Mesenchymal stem cell (in vitro differentiated cells and primary cell): Measurements from ENCODE around the gene KIF18A.

Experiments used
- DNase-seq: peaks from one replicate; pipeline ENCODE4 v3.0.0-alpha.2; 2013
- H2AFZ ChIP-seq: one replicate; pipeline ENCODE4 v1.6.1; 2013; ENCODE audit warnings: low read depth, mild to moderate bottlenecking, control low read depth, inconsistent platforms, low read length, moderate library complexity
- H2AK5ac ChIP-seq: 2 replicates; pipeline ENCODE4 v1.6.1; 2013; ENCODE audit warnings: low read length, moderate library complexity, mild to moderate bottlenecking, inconsistent platforms; ENCODE audit not compliant: severe bottlenecking
- H2BK120ac ChIP-seq: one replicate; pipeline ENCODE4 v1.6.1; 2013; ENCODE audit warnings: low read depth, mild to moderate bottlenecking, inconsistent platforms, low read length, moderate library complexity
- H2BK12ac ChIP-seq, 2 experiments: one replicate each; pipeline ENCODE4 v1.6.1; 2013; ENCODE audit warnings: inconsistent platforms in 2 of 2, low read length in 2 of 2, mild to moderate bottlenecking in 2 of 2, moderate library complexity in 2 of 2, control low read depth in 1 of 2
- H2BK15ac ChIP-seq: one replicate; pipeline ENCODE4 v1.6.1; 2013; ENCODE audit warnings: mild to moderate bottlenecking, low read depth, inconsistent platforms; ENCODE audit not compliant: poor library complexity, severe bottlenecking
- H2BK5ac ChIP-seq: 2 replicates; pipeline ENCODE4 v1.6.1; 2013; ENCODE audit warnings: low read depth, mild to moderate bottlenecking, low read length, control low read depth, inconsistent platforms; ENCODE audit not compliant: poor library complexity, severe bottlenecking
- H3K14ac ChIP-seq, 2 experiments: one replicate each; pipeline ENCODE4 v1.6.1; 2013; ENCODE audit warnings: inconsistent platforms in 2 of 2, low read length in 2 of 2, control low read depth in 1 of 2, mild to moderate bottlenecking in 1 of 2, moderate library complexity in 1 of 2
- H3K18ac ChIP-seq, 2 experiments: one replicate each; pipeline ENCODE4 v1.6.1; 2013; ENCODE audit warnings: inconsistent platforms in 2 of 2, low read length in 2 of 2, control low read depth in 1 of 2, low read depth in 1 of 2, mild to moderate bottlenecking in 1 of 2
- H3K23ac ChIP-seq, 2 experiments: one replicate each; pipeline ENCODE4 v1.6.1; 2013; ENCODE audit warnings: inconsistent platforms in 2 of 2, low read length in 2 of 2, mild to moderate bottlenecking in 2 of 2, moderate library complexity in 2 of 2, control low read depth in 1 of 2
- H3K27ac ChIP-seq: 2 replicates; pipeline ENCODE4 v1.5.1; 2013; ENCODE audit warnings: mild to moderate bottlenecking, moderate library complexity, low read length, control low read depth, inconsistent platforms; ENCODE audit not compliant: poor library complexity, severe bottlenecking
- H3K27me3 ChIP-seq, 2 experiments: 2 replicates each; pipeline versions ENCODE4 v1.6.1 to v1.7.0; 2013; ENCODE audit warnings: low read length in 2 of 2, mild to moderate bottlenecking in 2 of 2, moderate library complexity in 2 of 2, control low read depth in 1 of 2, inconsistent platforms in 1 of 2; ENCODE audit not compliant: control insufficient read depth in 1 of 2, insufficient read depth in 1 of 2
- H3K36me3 ChIP-seq, 2 experiments: 2 replicates each; pipeline versions ENCODE4 v1.6.1 to v1.7.0; 2013; ENCODE audit warnings: low read length in 2 of 2, control low read depth in 1 of 2, inconsistent platforms in 1 of 2, low read depth in 1 of 2, mild to moderate bottlenecking in 1 of 2; ENCODE audit not compliant: insufficient read depth in 2 of 2, control insufficient read depth in 1 of 2
- H3K4ac ChIP-seq, 2 experiments: one replicate each; pipeline ENCODE4 v1.6.1; 2013; ENCODE audit warnings: inconsistent platforms in 2 of 2, low read length in 2 of 2, mild to moderate bottlenecking in 2 of 2, moderate library complexity in 2 of 2, control low read depth in 1 of 2, low read depth in 1 of 2
- H3K4me1 ChIP-seq: 2 replicates; pipeline ENCODE4 v1.6.1; 2013; ENCODE audit warnings: low read depth, low read length, control low read depth; ENCODE audit not compliant: control insufficient read depth, insufficient read depth
- H3K4me2 ChIP-seq: 2 replicates; pipeline ENCODE4 v1.6.1; 2013; ENCODE audit warnings: low read length, mild to moderate bottlenecking, inconsistent platforms; ENCODE audit not compliant: poor library complexity, severe bottlenecking
- H3K4me3 ChIP-seq, 2 experiments: 2 replicates each; pipeline versions ENCODE4 v1.5.1 to v1.7.0; 2013; ENCODE audit warnings: low read length in 2 of 2, mild to moderate bottlenecking in 2 of 2, control low read depth in 1 of 2, low read depth in 1 of 2; ENCODE audit not compliant: insufficient read depth in 1 of 2
- H3K79me1 ChIP-seq: replicated peaks from 2 replicates; pipeline ENCODE4 v1.6.1; 2013; ENCODE audit warnings: mild to moderate bottlenecking, control low read depth, low read length, inconsistent platforms; ENCODE audit not compliant: poor library complexity, severe bottlenecking
- H3K9ac ChIP-seq: 2 replicates; pipeline ENCODE4 v1.7.0; 2013; ENCODE audit warnings: mild to moderate bottlenecking, low read length, moderate library complexity
- H3K9me3 ChIP-seq: 2 replicates; pipeline ENCODE4 v1.7.0; 2013; ENCODE audit warnings: mild to moderate bottlenecking, low read length; ENCODE audit not compliant: control insufficient read depth
- H4K8ac ChIP-seq: one replicate; pipeline ENCODE4 v1.6.1; 2013; ENCODE audit warnings: inconsistent platforms, mild to moderate bottlenecking, low read length, moderate library complexity
- H4K91ac ChIP-seq: one replicate; pipeline ENCODE4 v1.6.1; 2013; ENCODE audit warnings: mild to moderate bottlenecking, low read length, inconsistent platforms
- WGBS: methylation state at CpG from one replicate; pipeline ENCODE4 v1.1.7; 2013; ENCODE audit warnings: mixed read lengths; 5-methylcytosine and 5-hydroxymethylcytosine counted together

Gene KIF18A

DNA sequence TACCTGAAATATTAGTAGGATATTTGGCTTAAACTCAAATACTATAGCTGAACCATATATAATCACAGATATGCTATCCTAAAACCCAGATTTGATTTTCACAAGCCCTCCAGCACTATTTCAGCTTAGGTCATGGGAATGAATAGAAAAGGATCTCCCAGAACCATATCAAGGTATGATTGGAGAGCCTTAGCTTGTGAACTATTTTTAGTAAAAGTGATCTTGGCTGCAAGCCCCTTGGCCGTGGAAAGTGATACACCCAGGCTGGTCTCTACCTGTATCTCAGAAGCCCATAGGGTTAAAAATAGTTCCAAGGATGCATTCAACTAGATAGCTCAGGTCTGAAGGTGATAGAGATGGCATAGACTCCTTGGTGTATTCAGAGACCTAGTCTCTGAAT is 9.7 kb downstream of the KIF18A start:
- H4K91ac ChIP-seq, result no peak overlapping the region
- H2BK5ac ChIP-seq, result no peak overlapping the region
- H3K79me1 ChIP-seq, result peaks cover 13% of the 10 kb centered on the region
- H3K23ac ChIP-seq, result no peak overlapping the region
- no peak overlapping the region for H3K18ac ChIP-seq
- no peak overlapping the region for H2AFZ ChIP-seq
- no peaks in the 10 kb centered on the region for H3K9me3 ChIP-seq
- H3K9ac ChIP-seq, result no peak overlapping the region
- H3K4me3 ChIP-seq, result no peak overlapping the region
- H3K4me2 ChIP-seq, result no peak overlapping the region
- H3K4me1 ChIP-seq, result no peaks in the 10 kb centered on the region
- no peak for DNase-seq
- no peak overlapping the region for H3K27ac ChIP-seq
- H4K8ac ChIP-seq, result no peak overlapping the region
- H2BK15ac ChIP-seq, result no peak overlapping the region
- 96% methylated on average over 1 of the region's 1 CpG for WGBS
- H3K4ac ChIP-seq, result no peak overlapping the region
- H2BK12ac ChIP-seq, result no peak overlapping the region
- no peaks in the 10 kb centered on the region for H3K36me3 ChIP-seq
- H3K27me3 ChIP-seq, result no peaks in the 10 kb centered on the region
- H2AK5ac ChIP-seq, result no peak overlapping the region
- no peak overlapping the region for H2BK120ac ChIP-seq
- no peak overlapping the region for H3K14ac ChIP-seq

DNA sequence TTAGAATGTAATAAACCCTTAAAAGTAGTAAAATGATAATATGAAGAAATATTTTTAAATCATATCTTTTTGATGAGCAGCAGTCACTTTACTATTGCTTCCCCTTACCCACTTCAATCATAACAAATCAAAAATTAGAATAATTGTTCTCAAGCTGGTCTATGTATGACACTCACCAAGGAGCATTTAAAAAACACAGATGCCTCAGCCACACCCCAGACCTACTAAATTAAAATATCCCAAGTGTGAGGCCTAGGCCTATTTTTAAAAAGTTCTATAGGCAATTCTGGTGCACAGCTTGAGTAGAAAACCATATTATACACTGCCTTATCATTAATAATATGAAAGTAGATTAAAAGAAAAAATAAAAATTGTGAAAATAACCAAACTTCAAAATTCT is 15.2 kb downstream of the KIF18A start:
- Histone ChIP-seq H4K91ac (no peak overlapping the region), H2AK5ac (no peak overlapping the region), H3K4me3 (no peak overlapping the region), H3K4me2 (no peak overlapping the region), H3K23ac (no peak overlapping the region), H3K4ac (no peak overlapping the region), H2BK120ac (no peak overlapping the region), H3K79me1 (peaks cover 9% of the 10 kb centered on the region), H2BK5ac (no peak overlapping the region), H3K27ac (no peak overlapping the region), H3K27me3 (no peaks in the 10 kb centered on the region), H3K14ac (no peak overlapping the region), H3K9me3 (no peaks in the 10 kb centered on the region), H2BK12ac (no peak overlapping the region), H3K4me1 (no peaks in the 10 kb centered on the region), H3K36me3 (peaks cover 0 to 5% of the 10 kb centered on the region in 2 experiments), H3K18ac (no peak overlapping the region), H2BK15ac (no peak overlapping the region), H2AFZ (no peak overlapping the region), H3K9ac (no peak overlapping the region), H4K8ac (no peak overlapping the region)
- DNase-seq, result no peak

DNA sequence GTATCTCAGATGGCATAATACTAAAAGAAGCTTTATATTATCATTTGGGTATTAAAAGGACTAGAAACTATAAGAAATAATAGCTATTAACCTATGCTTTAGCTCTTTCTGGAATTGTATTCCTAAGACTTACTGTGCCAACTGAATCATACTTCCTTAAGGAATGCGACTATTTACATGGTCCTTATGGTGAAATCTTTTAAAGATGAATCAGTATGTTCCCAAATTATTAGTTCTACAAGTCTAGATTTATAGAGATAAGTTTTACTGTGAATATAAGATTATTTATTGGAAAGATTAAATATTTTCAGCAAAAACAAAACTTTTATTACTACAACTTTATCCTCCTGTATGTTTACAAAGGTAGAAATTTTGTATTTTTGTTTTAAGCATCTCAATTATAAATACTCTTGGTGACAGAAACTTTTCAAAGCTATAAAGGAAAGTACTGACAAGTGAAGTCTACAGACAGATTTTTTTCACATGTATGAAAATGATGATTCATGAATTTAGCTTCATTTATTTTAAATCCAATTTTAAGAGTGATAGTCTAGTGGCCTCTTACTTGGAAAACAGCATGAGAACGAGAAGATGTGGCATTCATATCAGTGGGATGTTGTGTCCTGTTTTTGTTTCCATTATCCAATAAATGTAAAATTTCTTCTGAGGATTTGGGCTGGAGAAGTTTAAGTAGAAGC is 17.8 kb downstream of the KIF18A start:
- no peak overlapping the region for H4K8ac ChIP-seq
- peaks cover 5% of the 10 kb centered on the region for H3K79me1 ChIP-seq
- H2BK120ac ChIP-seq, result no peak overlapping the region
- peak; percentile 55 for DNase-seq
- no peak overlapping the region for H2BK15ac ChIP-seq
- no peak overlapping the region for H3K4me3 ChIP-seq
- no peaks in the 10 kb centered on the region for H3K4me1 ChIP-seq
- H3K4me2 ChIP-seq, result no peak overlapping the region
- no peak overlapping the region for H3K23ac ChIP-seq
- peaks cover 0 to 5% of the 10 kb centered on the region in 2 experiments for H3K36me3 ChIP-seq
- no peak overlapping the region for H4K91ac ChIP-seq
- no peak overlapping the region for H2BK12ac ChIP-seq
- no peaks in the 10 kb centered on the region for H3K27me3 ChIP-seq
- no peak overlapping the region for H2BK5ac ChIP-seq
- no peak overlapping the region for H2AK5ac ChIP-seq
- WGBS, result no CpG with 5 or more reads among the region's 2 CpGs
- H2AFZ ChIP-seq, result no peak overlapping the region
- H3K4ac ChIP-seq, result no peak overlapping the region
- no peaks in the 10 kb centered on the region for H3K9me3 ChIP-seq
- no peak overlapping the region for H3K18ac ChIP-seq
- H3K9ac ChIP-seq, result no peak overlapping the region
- no peak overlapping the region for H3K27ac ChIP-seq
- no peak overlapping the region for H3K14ac ChIP-seq

DNA sequence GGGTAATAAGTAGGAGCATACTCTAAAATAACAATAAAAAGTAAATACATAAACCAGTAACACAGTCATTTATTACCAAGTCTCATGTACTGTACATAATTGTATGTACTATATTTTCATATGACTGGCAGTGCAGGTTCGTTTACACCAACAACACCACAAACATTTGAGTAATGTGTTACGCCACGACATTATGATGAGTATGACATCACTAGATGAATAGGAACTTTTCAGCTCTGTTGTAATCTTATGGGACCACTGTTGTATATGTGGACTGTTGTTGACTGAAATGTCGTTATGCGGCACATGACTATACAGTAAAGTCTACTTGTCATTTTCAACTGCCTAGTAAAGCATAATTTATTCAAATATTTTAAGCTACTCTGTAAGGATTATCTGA is 18.6 kb downstream of the KIF18A start:
- Histone ChIP-seq H3K4me1 (no peaks in the 10 kb centered on the region), H4K91ac (no peak overlapping the region), H3K18ac (no peak overlapping the region), H3K4me3 (no peak overlapping the region), H2AK5ac (no peak overlapping the region), H2BK5ac (no peak overlapping the region), H4K8ac (no peak overlapping the region), H3K4me2 (no peak overlapping the region), H3K9me3 (no peaks in the 10 kb centered on the region), H3K9ac (no peak overlapping the region), H3K79me1 (peaks cover 6% of the 10 kb centered on the region), H2AFZ (no peak overlapping the region), H3K4ac (no peak overlapping the region), H2BK15ac (no peak overlapping the region), H3K23ac (no peak overlapping the region), H3K36me3 (peaks cover 0 to 5% of the 10 kb centered on the region in 2 experiments), H3K27me3 (no peaks in the 10 kb centered on the region), H2BK120ac (no peak overlapping the region), H2BK12ac (no peak overlapping the region), H3K14ac (no peak overlapping the region), H3K27ac (no peak overlapping the region)
- peak; percentile 71 for DNase-seq
- no CpG with 5 or more reads among the region's 5 CpGs for WGBS
